SW480 (cell line): ENCODE measurements around the gene CFAP61.
"Not testable (repeated sequence)": the region's sequence is repeated elsewhere in the genome, so short reads cannot be mapped to it uniquely, and the experiment has no call there.

Experiments
- DNase-seq: peaks from one replicate; pipeline ENCODE4 v3.0.0-alpha.2; 2016; ENCODE audit warnings: low spot score

The CFAP61 gene

DNA sequence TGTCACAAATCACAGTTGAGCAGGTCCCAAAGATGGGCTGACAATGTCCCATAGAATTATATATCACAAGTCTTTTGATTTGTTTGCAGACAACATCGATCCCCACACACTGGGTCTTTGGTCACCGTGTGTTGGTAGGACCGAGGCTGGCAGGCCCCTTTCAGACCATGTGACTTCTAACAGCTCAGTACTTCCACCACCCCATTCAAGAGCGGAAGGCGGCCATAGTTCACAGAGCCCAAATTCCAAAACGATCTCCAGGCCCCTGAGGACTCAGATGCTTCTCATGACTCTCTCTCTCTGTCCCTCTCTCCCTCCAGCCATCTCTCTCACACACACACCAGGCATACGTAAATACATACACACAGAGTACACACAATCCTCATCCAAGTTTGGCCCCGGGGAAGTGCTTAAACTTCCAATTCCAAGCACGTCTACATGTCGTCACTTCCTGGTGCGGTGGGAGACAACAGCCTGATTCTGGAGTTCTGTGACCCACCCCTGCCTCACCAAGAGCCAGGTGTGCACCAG is 159.7 kb downstream of the CFAP61 start:
- DNase-seq: no peak

DNA sequence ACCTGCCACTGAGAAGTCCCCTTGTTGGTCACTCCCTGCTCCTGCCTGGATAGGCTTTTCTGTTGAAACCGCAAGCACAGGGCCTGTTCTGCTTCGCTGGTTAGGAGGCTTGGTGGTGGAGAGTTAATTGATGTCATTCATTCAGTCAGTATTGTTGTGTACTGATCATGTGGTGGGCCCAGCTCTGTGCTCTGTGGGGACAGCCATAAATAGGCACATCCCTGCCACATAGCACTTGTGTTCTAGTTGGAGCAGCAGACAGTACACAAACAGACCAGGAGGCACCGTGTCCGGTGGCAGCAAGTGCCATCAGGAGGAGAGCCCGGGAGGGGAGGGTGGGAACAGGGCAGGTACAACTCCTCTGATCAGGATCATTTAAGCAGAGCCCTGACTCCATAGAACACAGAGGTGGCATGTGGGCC is 160.4 kb downstream of the CFAP61 start:
- no peak for DNase-seq

DNA sequence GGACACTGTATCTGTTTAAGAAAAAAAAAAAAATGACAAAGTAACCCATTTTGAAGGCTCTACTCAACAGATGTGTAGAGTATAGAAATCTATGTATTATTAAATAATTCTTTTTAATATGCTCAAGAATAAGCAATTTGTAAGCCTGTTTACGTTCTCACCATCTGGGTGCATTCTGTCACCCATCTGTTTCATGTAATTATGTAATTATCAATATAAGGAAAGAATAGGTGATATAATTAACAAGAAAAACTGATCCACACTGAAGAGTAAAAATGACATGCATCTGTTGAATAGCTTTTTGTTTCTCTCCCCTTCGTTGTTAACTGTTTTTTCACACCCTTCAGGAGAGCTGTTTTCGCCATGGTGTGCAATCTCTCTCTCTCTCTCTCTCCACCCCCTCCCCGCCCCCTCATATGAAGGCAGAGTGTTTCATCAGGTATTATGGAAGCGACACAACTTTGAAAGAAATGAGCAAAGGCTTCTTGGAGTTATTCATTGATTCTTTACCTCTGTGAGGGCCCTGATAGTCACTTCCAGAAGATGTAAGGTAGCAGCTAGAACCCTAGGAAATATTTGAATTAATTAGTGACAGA is 161.3 kb downstream of the CFAP61 start:
- no peak for DNase-seq

DNA sequence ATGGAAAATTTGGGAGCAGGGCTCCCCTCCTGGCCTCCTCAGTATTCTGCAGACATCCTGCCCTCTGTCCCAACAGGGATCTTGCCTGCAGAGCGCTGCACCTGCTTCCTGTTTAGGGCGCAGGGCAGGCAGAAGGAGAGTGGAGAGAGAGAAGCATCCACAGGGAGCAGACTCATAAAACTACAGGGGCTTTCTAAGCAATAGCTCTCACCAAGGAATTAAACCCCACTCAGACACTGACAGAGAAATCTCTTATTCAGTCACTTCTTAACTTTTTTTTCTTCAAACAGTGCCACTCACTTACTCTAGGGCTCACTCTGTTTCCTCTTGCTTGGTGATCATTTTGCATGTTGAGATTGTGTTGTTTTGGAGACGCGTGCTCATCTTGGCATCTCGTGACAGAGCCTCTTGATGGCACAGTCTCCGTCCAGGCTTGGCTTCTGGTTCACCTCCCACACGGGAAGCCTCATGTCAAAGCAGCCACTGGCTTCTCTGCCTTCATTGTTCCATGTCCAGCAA is 162.5 kb downstream of the CFAP61 start:
- DNase-seq: no peak

DNA sequence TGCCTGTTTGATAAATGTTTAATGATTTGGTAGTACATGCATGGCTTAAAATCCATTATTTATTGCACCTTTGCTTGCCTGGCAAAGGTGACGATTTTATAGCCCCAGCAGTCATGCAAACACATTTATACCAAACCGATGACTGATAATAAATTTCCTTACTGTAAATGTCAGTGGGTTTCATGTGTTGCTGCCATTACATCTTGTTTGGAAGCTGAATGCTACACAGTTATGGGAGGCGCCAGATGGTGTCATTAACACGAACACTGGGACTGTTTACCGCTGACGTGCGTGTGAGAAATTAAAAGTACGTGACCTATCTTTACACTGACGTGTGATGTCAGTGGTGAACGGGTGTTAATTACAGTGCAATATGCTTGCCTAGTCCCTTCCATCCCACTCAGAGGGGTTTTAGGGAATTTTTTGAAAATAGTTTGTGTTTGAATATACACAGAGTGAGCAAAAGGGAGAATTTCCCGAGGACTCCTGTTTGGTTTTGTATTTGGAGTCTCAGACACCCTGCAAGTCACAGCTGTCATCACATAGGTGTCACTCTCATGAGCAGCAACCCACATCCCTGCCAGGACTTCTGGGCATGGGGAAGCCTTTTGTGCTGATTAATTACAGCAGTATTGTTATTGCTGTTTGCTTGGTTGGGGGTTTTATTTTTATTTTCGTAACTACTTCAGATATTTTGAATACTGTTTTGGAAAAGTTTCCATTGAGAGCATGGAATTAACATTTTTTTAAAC is 163.8 kb downstream of the CFAP61 start:
- no peak for DNase-seq

DNA sequence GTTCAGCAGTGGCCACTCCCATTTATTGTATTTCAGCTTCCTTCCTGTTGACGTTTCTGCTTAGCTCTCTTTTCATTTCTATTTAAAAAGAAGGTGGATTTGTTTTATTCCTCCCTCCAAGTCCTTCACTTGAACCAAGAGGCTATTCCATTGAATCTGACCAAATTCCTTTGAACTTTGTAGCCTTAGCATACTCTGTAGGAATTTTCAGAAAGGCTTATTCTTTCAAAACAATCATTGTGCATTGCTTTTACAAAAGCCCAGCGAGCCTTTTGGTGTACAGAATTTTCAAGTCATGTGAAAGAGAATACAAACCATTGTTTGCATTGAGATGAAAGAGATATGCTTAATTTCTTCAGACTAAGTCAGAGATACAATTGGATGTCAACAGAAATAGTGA is 164.6 kb downstream of the CFAP61 start:
- DNase-seq: no peak

DNA sequence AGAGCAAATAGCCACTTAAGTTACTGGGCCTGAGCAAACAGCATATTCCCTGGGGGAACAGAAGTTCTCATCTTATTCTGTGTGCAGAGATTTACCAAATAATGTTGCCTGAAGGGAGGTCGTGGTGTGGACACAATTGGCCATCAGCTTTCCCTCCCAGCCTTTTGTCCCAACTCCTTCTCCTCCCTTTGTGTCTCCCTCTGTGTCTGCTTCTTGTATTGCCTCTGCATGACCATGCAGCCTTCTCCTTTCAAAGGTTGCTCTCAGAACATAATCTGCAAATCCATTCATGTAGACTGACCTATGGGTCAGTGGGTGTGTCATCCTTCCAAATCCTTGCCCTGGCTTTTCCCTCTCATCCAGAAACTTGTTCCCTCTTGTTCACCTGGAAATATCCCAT is 165.3 kb downstream of the CFAP61 start:
- DNase-seq: no peak

DNA sequence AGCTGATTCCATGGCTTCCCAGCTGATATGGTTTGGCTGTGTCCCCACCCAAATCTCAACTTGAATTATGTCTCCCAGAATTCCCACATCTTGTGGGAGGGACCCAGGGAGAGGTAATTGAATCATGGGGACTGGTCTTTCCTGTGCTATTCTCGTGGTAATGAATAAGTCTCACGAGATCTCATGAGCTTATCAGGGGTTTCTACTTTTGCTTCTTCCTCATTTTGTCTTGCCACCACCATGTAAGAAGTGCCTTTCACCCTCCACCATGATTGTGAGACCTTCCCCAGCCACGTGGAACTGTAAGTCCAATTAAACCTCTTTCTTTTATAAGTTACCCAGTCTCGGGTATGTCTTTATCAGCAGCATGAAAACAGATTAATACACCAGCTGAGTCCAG is 165.8 kb downstream of the CFAP61 start:
- DNase-seq: not testable (repeated sequence)

DNA sequence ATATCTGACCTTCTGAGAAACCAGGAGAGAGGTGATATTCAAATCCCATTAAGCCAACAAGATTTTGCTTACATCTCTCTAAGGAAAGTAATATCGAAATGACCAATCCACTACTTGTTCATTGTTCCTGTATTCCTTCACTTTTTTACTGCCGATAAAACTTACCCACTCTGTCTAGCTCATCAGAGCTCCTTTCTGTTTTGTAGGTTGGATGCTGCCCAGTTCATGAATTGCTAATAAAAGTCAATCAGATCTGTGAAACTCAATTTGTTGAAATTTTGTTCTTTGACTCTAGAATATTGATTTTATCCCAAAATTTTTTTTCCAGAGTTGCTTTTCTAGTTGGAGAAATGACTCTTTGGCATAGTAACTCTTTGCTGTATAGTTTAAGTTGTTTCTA is 166.7 kb downstream of the CFAP61 start:
- no peak for DNase-seq

DNA sequence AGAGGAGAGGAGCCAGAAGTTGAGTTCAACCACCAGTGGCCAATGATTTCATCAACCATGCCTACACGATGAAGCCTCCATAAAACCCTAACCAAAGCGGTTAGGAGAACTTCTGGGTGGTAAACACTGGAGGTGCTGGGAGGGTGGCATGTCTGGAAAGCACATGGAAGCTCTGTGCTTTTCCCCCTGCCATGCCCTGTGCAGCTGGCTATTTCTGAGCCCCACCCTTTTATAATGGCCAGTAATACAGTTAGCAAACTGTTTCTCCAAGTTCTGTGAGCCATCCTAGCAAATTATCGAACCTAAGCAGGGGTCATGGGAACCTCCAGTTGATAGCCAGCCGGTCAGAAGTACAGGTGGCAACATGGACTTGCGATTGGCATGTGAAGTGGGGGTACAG is 167.8 kb downstream of the CFAP61 start:
- DNase-seq: no peak

DNA sequence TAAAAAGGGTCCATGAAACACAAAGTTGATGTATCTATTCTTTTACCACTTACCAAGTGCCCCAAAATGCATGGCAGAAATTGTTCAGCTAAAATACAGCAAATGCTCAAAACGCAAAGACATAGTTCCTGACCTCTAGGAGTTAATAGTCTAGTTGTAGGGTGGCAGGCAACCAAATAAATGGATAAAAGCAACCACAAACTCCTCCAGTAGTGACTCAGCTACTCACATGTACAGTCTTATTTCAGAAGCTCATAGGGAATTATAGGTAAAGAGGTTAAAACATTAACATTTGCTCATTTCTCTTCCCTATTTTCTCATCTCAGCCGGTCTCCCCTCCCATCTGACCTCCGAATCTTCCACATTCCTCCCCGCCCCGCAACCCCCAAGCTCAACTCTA is 171.6 kb downstream of the CFAP61 start:
- no peak for DNase-seq

DNA sequence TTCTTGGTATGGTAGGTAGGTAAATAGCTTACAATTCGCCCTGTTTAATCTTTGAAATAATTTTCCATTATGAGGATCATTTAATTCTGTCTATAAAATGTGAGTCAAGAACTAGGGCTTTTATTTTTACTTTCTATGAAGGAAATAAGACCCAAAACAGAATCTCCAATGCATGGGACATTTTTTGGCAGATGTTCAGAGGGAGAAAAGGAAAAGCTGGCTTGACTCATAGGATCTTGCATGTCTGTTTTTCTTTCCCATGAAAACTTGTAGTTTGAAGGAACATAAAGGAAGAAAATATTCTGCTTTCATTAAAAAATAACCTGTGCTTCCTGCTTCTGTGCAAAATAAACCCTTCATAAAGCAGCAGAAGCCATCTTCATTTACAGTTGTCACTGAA is 172.5 kb downstream of the CFAP61 start:
- DNase-seq: no peak

DNA sequence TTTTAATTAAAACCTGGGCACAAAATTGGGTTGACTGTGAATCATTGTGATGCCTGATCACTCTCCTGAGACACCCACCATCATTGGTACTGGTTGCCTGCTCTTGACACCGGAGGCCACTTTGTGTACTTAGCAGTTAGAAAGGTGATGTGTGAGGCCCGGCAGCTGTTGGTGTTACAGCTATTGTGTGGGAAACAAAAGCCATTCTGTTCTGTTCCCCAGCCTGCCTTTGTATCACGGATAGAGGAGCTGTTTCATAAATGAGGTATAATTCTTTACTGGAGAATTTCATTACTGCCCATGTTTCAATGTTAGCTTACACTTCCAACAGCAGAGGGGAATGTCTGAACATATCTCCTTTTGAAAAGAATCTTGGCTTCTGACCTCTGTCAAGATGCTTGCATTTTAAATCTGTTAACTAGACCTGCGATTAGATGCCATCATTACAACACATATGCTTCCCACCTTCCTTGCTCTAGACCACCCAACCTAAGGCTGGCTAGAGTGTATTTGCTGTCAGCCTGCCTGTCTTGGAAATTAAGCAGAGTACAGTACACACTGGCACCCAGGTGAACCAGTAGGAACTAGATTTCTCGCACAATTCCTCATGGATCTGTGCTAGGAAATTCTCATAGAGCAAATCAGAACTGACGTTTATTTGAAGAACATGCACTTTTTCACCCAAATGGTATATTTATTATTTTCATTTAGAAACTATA is 173.2 kb downstream of the CFAP61 start:
- DNase-seq: peak; percentile 44

DNA sequence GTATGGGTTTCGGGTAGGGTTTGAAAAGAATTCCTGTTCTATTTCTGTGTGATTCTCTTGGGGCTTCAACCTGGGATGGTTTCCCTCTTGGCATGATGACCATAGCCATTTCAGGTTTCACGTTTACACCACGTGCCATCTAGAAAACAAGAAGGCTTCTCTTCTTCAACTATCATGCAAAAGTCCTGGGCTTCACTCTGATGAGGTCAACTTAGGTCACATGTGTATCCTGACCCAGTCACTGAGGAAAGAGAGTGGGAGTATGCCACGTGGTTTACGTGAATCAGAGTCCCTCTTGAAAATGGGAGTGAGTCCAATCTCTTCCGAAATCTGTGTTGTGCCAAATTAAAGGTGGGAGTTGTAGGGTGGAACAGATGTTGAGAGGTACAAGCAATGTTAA is 174.2 kb downstream of the CFAP61 start:
- no peak for DNase-seq

DNA sequence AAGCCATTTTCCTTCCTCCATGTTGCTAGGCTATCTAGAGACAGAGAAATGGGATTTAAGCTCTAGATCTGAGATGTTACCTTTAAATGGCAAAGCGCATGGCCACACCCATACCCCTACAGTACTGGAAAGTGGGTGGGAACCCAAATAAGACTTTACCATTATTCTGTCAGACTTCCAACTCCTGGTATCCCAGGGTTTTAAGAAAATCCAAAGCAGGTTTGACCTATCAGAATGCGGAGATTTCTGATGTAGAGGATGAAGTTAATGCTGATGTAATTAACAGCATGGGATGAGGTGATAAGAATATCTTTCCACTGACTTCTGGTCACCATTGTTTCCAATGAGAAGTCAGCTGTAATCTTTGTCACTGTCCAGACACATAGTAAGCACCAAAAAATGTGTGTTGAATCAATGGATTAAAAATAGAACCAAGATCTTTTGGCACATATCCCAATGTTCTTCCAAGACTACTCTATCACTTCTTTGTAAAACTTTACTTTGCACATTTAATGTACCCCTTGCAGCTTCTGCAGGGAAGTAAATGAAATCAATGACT is 174.8 kb downstream of the CFAP61 start:
- no peak for DNase-seq

DNA sequence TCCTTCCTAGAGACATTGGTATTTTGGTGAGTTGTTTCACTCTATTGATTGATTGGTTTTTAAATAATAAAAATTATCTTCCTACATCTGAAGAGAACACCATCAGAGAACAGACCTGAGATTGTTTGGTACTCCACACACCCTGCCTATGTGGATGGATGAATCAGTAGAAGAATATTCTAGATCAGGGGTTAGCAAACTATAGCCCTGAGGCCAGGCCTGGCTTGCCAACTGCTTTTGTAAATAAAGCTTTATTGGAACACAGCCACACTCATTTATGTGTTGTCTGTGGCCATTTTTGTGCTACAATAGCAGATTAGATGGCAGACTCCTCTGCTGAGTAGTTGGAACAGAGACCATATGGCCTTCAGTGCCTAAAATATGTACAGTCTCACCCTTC is 176.0 kb downstream of the CFAP61 start:
- no peak for DNase-seq

DNA sequence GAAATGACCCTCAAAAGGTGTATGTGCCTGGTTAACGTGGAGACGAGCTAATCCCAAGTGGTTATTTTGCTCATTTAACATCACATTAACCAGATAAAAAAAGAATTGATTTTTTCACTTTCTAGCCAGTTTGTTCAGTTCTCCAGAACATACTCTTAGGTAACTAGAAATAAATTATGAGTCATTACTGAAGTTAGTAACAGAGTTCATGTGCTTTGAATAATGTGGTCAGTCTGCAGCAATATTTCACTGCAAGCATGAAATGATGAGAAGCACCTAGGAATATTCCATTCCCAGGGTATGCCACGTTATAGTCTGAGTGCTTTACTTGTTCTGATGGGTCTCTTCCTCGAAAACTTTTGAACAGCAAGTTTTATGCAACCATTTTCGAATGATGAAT is 177.3 kb downstream of the CFAP61 start:
- DNase-seq: no peak

DNA sequence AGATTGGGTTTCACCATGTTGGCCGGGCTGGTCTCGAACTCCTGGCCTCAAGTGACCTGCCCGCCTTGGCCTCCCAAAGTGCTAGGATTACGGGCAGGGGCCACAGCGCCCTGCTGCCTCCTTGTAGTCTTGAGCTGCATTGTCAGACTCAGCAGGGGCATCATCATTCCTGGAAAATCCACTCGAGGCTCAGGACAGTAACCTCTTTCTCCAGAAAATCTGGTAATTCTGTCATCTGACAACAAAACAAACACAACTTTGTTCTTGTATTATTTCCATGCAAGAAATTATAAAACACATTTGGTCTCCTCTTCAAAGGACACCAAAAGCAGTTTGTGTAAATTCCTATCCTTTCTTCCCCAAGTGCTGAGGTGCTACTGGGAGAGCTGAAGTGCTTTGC is 178.4 kb downstream of the CFAP61 start:
- no peak for DNase-seq

DNA sequence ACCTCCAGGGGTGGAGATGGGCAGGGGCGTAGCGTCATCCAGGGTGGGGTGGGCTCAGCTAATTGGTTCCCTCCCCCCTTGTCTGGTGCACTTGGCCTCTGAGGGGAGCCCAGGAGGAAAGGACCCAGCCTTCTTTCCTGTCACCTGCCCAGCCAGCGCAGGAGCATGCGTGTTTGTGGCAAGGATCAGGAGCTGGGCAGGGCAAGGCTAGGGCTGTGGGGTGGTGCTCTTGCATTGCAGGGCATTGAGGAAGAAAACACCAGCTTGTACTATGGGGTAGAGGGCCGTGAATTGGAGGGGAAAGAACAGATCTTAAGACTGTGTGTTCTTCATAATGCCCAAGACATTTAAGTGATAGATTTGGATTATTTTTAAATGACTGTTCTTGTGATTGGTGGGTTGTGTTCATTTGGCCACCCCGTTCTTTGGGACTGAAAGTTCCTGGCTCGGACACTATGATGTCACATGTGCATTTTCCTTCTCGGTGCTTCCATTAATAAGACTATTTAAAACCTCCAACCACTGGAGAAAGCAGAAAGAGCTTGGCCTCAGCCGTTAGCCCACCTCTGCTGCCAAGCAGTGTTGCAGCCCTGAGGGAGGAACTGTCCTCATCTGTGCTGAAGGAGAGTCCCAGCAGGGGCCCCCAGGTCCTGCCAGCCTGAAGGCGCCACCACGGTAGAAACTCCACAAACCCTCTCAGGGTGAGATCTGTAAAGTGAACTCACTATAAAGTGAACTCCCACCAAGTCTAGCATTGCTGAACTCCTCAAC is 179.4 kb downstream of the CFAP61 start:
- DNase-seq: no peak

DNA sequence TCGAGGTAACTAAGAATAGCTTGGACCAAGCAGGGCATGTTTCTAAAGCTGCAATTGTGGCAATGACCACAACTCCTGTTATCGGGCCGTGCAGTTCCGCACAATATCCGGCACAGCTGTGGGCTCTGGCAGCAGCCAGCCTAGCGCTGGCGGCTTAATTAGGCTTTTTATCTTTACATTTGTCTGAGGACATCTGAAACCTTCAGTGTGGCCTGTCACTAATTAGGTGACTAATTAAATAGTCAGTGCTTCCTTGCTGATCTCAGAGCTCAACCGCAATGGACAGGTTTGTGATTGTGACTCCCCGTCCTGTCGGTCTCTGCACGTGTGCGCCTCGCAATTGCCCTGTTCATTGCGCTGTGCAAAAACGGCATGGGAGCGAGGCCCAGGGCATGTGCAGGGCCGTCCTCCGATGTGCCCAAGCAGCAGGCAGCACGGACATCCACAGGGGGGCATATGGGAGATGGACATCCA is 180.7 kb downstream of the CFAP61 start:
- peak; percentile 62 for DNase-seq

DNA sequence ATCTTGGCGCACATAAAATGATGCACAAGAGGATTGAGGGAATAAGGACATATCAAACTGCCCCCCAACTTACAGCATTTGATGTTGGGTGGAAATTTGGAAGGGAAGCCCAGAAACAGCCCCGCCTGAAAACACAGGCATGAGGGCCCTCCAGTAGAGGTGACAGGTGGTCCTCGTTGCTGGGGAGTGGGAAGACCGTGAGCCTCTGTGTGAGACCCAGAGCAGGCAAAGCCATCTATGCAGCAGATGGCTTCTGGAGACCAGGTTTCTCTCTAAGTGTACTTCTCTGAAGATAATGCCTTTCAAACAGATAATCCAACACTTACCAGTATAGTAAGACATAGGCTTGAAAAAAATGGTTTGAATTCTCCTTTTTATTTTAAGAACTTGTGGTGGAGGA is 183.3 kb downstream of the CFAP61 start:
- no peak for DNase-seq
